ENCODE data around the gene MCTP2.

- TF ChIP-seq POLR2A (IDR thresholded peaks at IDR 0.05; ENCODE audit: low read length) (no peak), GATA1 (IDR thresholded peaks at IDR 0.05; ENCODE audit: low read depth, low read length) (no peak)
Observed at GRCh38 chr15:94379986-94380385, 148.6 kb downstream of the MCTP2 start.
